Gastrocnemius medialis (tissue), 4 donors: ENCODE results near the gene CHN2. TPM values are rescaled to one million over a fixed set of nuclear protein-coding genes. Genes with fewer than 3 reads are reported as not detected.

Experiments
- ATAC-seq, 2 donors: fragments of 150-250 bp; one replicate each; pipeline ENCODE4 v1.9.1; 2016
- DNase-seq, 2 donors: peaks; one replicate each; pipeline ENCODE4 v3.0.0-alpha.2; 2019
- H3K27ac ChIP-seq, 4 donors: fragments of 200-600 bp; sonication (generic); 1 replicate in 1 of 4; 2 replicates in 3 of 4; pipeline ENCODE4 v1.5.1; 2016 to 2018; ENCODE audit warnings: mild to moderate bottlenecking in 2 of 4, moderate library complexity in 1 of 4
- H3K27me3 ChIP-seq, 3 donors: fragments of 200-600 bp; sonication (generic) in 2 of 3; 1 replicate in 1 of 3; 2 replicates in 2 of 3; pipeline versions ENCODE4 v1.5.1 to v1.6.0; 2016 to 2019; ENCODE audit warnings: mild to moderate bottlenecking in 1 of 3, moderate library complexity in 1 of 3
- H3K36me3 ChIP-seq, 2 donors: fragments of 200-600 bp; sonication (generic) in 1 of 2; one replicate each; pipeline ENCODE4 v1.5.1; 2017 to 2018
- H3K4me1 ChIP-seq, 2 donors: fragments of 200-600 bp; sonication (generic) in 1 of 2; one replicate each; pipeline ENCODE4 v1.5.1; 2016 to 2017; ENCODE audit warnings: mild to moderate bottlenecking in 2 of 2
- H3K4me3 ChIP-seq, 4 donors: fragments of 200-600 bp; sonication (generic) in 3 of 4; 1 replicate in 1 of 4; 2 replicates in 3 of 4; pipeline ENCODE4 v1.5.1; 2016 to 2019; ENCODE audit warnings: mild to moderate bottlenecking in 2 of 4
- H3K9me3 ChIP-seq, 3 donors: fragments of 200-600 bp; sonication (generic) in 2 of 3; 1 replicate in 1 of 3; 2 replicates in 2 of 3; pipeline ENCODE4 v1.5.1; 2016 to 2019
- CTCF ChIP-seq, 5 experiments: fragments of 450-650 bp in 3 of 5; fragments of 200-600 bp in 2 of 5; sonication (generic) in 2 of 5; IDR thresholded peaks in 4 of 5; conservative IDR thresholded peaks in 1 of 5; 1 replicate in 4 of 5; 2 replicates in 1 of 5; pipeline ENCODE4 v1.5.1; 2016 to 2019; ENCODE audit warnings: antibody characterized with exemption in 5 of 5, mild to moderate bottlenecking in 3 of 5, moderate library complexity in 3 of 5
- POLR2A ChIP-seq, 2 donors: fragments of 450-650 bp; IDR thresholded peaks; one replicate each; pipeline ENCODE4 v1.6.1; 2017; ENCODE audit warnings: antibody characterized with exemption in 2 of 2, mild to moderate bottlenecking in 2 of 2, moderate library complexity in 2 of 2
- in situ Hi-C, 4 donors: fragments of 200-750 bp; cut with MboI; loops; one replicate each; pipeline versions ENCODE4 v1.15.0 to v1.8.0; 2017; ENCODE audit warnings: low sequenced_read_pairs in 4 of 4
- intact Hi-C: fragments of 100-400 bp; cut with DNase I; formaldehyde crosslinking; loops from one replicate; pipeline ENCODE4 v1.15.1; 2023; ENCODE audit warnings: low total_unique reads
- total RNA-seq, 4 donors: library from RNA; depleted of rRNA; stranded (reverse); fragments of >200 nt; gene quantifications; one replicate each; pipeline versions ENCODE4 v1.1.0 to v1.2.3, GENCODE V29; 2016

The CHN2 gene
- total RNA-seq, 4 donors from 2014 or later = 5.9 to 11.3 (median 8.2) TPM

GRCh38 chr7:29291723-29292618, 97.4 kb downstream of the CHN2 start:
- no peak for ATAC-seq
- in situ Hi-C loops = no loop called here
- no peaks in the 10 kb centered on the region for H3K9me3 ChIP-seq
- intact Hi-C loops = no loop called here
- H3K27me3 ChIP-seq = no peaks in the 10 kb centered on the region
- no peak for TF ChIP-seq POLR2A (IDR thresholded peaks at IDR 0.05)
- TF ChIP-seq CTCF (IDR thresholded peaks at IDR 0.05 in 4 of 5, conservative IDR thresholded peaks at IDR 0.05 in 1 of 5) = no peak
- no peaks in the 10 kb centered on the region for H3K36me3 ChIP-seq
- H3K4me1 ChIP-seq = no peaks in the 10 kb centered on the region
- H3K27ac ChIP-seq = no peak overlapping the region
- DNase-seq = no peak
- no peak overlapping the region for H3K4me3 ChIP-seq

GRCh38 chr7:29292886-29293658, 98.5 kb downstream of the CHN2 start:
- no peak for TF ChIP-seq POLR2A (IDR thresholded peaks at IDR 0.05)
- no peak for TF ChIP-seq CTCF (IDR thresholded peaks at IDR 0.05 in 4 of 5, conservative IDR thresholded peaks at IDR 0.05 in 1 of 5)
- H3K27ac ChIP-seq = no peak overlapping the region
- intact Hi-C loops (no loop called here), in situ Hi-C loops (no loop called here)
- no peak for DNase-seq
- no peak for ATAC-seq
- H3K27me3 ChIP-seq = no peaks in the 10 kb centered on the region
- no peaks in the 10 kb centered on the region for H3K4me1 ChIP-seq
- H3K9me3 ChIP-seq = no peaks in the 10 kb centered on the region
- no peak overlapping the region for H3K4me3 ChIP-seq
- no peaks in the 10 kb centered on the region for H3K36me3 ChIP-seq

GRCh38 chr7:29296421-29296820, 101.8 kb downstream of the CHN2 start:
- no peaks in the 10 kb centered on the region for H3K9me3 ChIP-seq
- DNase-seq (no peak), ATAC-seq (no peak)
- intact Hi-C loops = no loop called here
- in situ Hi-C loops = no loop called here
- no peak overlapping the region for H3K4me3 ChIP-seq
- H3K27me3 ChIP-seq = no peaks in the 10 kb centered on the region
- H3K27ac ChIP-seq = no peak overlapping the region
- no peak for TF ChIP-seq POLR2A (IDR thresholded peaks at IDR 0.05)
- TF ChIP-seq CTCF (IDR thresholded peaks at IDR 0.05 in 4 of 5, conservative IDR thresholded peaks at IDR 0.05 in 1 of 5) = no peak
- H3K4me1 ChIP-seq = no peaks in the 10 kb centered on the region
- no peaks in the 10 kb centered on the region for H3K36me3 ChIP-seq

- H3K36me3 ChIP-seq = no peaks in the 10 kb centered on the region
- H3K27me3 ChIP-seq = no peaks in the 10 kb centered on the region
- ATAC-seq (no peak), DNase-seq (no peak)
- H3K4me1 ChIP-seq = no peaks in the 10 kb centered on the region
- in situ Hi-C loops (no loop called here), intact Hi-C loops (no loop called here)
- H3K9me3 ChIP-seq = no peaks in the 10 kb centered on the region
- no peak overlapping the region for H3K4me3 ChIP-seq
- no peak overlapping the region for H3K27ac ChIP-seq
- TF ChIP-seq CTCF (IDR thresholded peaks at IDR 0.05 in 4 of 5, conservative IDR thresholded peaks at IDR 0.05 in 1 of 5) (no peak), POLR2A (IDR thresholded peaks at IDR 0.05) (no peak)
Observed at GRCh38 chr7:29297194-29297890, 102.8 kb downstream of the CHN2 start.
